Stimulated activated CD4-positive, alpha-beta T cell treated with anti-CD3 and anti-CD28 coated beads, TNF-alpha, amount 100 ng/mL, for 4 hours (primary cell): ENCODE data around the gene NRIP1.
"Not testable (repeated sequence)": the region's sequence is repeated elsewhere in the genome, so short reads cannot be mapped to it uniquely, and the experiment has no call there.

Experiments used
- DNase-seq, 3 experiments: peaks; one replicate each; pipeline ENCODE4 v3.0.0-alpha.2; 2020; ENCODE audit warnings: low read depth in 3 of 3

NRIP1 gene

GRCh38 chr21:15037095-15037899 lies 27.5 kb downstream of the NRIP1 start:
- DNase-seq, result no peak

GRCh38 chr21:15036189-15036588 lies 28.6 kb downstream of the NRIP1 start:
- DNase-seq, result no peak

DNA sequence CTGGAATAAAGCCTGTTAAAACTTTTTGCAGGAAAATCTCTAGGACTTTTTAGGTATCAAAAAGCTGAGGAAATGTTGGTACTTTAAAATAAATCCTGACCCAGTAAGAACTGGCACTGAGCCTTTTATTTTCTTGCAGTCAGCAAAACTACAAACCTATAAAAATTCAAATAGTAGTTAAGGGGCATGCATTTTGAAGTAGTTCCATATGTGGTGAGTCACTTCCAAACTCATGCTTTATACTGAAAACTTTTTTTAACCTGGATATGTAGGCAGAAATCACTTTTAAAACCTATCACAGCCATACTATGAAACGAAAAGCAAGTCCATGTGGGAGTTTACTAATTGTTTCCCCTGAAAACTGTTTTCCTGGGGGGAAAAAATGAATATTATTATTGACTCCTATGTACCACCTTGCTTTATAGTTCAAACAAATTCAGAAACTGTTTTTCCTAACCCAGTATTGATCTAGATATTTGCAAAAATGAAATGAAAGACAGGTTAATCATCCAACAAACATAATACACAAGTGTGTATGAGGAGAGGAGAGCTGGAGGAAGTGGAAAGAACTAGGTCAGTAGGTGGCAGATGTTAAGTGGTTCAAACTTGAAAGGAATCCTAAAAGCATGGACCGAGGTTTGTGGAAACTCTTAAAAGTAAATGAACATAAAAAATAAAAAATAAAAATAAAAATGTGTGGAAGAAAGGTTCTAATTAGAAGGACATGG lies 30.5 kb downstream of the NRIP1 start:
- DNase-seq, result no peak

DNA sequence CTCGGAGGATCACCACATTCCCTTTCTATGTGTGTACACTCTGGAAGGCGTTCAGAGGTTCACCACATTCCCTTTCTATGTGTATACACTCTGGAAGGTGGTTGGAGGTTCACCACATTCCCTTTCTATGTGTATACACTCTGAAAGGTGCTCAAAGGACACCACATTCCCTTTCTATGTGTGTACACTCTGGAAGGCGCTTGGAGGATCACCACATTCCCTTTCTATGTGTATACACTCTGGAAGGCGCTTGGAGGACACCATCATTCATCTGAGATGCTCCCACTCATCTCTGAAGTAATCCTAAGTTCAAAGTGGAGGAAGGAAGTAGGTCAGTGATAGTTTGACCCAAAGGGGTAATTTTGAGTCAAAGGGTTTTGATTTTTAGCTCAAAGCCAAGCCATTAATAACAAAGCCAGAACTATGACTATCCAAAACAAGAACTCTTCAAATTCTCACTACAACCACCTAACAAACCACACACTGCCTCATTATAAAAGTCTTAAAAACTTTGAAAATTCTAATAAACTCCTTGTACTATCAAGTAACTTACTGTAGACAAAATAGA lies 32.9 kb downstream of the NRIP1 start:
- DNase-seq, result no peak

- not testable (repeated sequence) for DNase-seq
Observed at GRCh38 chr21:15031362-15031761, 33.4 kb downstream of the NRIP1 start.

- DNase-seq, result not testable (repeated sequence)
Observed at GRCh38 chr21:15030861-15031260, 33.9 kb downstream of the NRIP1 start.

DNA sequence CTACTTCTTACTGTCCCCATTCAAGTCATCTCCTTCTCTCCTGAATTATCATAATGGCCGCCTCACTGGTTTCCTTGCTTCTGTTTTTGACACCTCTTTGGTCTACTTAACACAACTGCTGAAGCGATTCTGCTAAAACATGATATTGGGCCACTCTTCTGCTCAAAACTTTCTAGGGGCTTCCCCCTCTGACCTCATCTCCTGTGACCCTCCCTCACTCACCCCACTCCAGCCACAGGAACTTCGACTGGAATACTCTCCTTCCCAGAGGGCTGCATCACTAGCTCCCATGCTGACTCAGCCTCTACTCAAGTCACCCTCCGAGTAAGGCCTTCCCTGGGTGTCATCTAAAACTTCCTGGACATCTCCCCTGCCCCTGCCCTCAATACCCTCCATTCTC lies 35.7 kb downstream of the NRIP1 start:
- DNase-seq, result no peak

DNA sequence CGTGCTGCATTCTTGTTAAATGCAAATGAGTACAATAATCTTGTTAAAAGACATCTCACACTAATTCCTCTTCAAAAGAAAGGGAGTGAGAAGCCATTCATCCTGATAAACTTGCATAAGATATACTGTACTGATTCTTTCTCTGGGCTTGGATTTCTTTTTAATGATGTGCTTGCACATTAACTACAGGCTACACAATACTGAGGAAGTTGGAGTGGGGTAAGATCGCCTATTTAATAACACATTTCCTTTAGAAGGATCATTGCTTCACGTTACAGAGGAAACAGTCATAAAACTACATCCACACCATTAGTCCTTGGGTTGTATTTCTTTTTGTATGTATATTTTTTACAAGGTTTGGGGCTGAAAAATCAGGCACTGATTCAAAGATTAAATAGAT lies 36.6 kb downstream of the NRIP1 start:
- no peak for DNase-seq

DNA sequence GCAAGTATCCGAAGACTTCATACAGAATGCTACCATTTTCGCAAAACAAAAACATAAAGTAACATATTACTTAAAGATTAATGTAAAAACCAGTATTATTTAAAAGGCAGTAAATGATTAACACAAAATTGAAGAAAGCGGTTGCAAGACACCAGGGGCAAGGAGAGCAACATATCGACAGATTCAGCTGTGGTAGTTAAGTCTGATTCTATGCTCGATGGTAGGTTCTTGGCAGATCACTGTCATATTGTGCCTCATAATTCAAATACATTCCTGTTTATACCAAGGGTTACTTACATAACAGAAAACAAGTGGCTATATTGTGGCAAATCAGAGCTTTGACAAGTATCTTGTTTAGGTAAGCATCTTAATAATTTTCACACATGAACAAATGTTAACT lies 37.7 kb downstream of the NRIP1 start:
- DNase-seq, result no peak

GRCh38 chr21:15026370-15026769 lies 38.4 kb downstream of the NRIP1 start:
- DNase-seq, result no peak

DNA sequence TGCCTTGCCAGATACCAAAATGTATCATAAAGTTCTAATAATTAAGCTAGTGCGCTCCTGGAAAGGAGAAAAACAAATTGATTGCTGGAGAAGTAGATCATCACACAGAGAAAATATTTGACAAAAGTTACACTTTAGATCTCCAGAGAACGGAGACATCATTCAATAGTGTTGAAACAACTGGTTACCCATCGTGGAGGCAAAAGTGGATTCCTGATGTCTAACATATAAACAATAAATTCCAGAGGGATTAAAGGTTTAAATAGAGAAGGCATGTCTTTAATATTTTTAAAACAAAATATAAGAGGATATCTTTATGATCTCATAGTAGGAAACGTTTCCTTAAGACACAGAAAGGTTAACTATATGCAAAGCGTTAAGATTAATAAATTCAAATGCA lies 41.0 kb downstream of the NRIP1 start:
- no peak for DNase-seq

DNA sequence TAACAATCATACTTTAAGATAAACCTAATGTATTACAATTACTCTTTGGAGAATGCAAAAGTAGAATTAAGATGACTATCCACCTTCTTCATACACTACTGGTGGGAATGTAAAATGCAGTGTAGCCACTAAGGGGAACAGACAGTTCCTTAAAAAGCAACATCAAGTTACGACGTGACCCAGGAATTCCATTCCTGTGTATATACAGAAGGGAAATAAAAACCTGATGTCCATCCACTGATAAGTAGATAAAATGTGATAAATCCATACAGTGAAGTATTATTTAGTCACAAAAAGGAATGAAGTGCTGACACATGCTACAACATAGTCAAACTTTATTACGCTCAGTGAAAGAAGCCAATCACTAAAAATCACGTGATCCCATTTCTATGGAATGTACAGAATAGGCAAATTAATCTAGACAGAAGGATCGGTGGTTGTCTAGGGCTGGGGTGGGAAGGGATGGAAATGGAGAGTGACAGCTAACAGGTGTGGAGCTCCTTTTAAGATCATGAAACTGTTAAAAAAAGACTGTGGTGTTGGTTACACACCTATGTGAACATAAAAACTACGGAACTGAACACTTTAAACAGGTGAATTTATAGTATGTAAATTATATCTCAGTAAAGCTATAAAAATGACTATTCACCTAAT lies 42.1 kb downstream of the NRIP1 start:
- no peak for DNase-seq

GRCh38 chr21:15020797-15021196 lies 44.0 kb downstream of the NRIP1 start:
- DNase-seq, result no peak

DNA sequence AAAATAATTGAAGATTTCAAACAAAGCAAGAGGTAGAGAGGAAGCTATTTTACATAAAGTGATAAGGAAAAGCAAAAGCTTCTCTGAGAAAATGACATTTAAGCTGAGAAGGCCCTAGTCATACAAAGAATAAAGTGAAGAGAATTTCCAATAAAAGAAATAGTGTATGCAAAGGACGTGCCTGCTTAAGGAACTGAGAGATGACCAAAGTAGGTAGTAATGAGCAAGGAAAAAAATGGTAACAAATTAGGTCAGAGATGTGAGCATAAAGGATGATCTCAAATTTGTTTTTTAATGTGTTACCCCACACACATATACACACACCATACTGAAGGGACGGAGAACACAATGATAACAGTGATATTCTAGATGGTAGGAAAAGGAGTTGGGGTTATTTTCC lies 46.4 kb downstream of the NRIP1 start:
- DNase-seq, result no peak

DNA sequence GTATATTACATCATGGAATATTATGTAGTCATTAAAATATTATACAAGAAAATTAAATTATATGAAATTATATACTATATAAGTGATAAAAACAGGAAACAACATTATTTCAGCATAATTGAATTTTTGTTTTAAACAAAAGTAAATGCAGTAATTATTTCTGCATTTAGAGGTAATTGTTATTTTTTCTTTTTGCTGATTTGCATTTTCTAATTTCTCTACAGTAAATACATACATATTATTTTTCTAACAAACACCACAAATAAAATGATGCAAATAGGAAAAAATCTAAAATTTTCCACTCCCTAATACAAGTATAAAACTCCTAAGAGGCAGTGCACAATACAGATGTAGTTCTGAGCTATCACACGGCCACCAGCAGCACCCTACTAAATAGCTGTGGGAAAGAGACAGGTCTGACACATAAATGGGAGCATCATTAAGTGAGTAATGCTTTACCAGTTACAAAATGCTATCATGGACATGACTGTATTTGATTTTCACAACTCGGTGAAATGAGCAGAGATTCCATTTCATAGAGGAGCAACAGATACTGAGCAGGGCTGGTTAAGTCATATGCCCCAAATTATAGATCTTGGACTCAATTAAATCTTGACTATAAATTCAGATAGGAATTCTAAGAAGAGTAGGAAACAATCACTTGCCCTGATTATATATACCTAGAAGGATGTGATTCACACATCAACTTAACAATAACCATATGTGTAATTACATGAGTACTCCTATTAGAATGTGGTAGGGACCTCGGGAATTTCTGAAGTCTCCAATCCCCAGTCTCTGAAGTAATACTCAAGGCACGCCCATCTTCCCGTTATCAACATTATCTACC lies 49.0 kb downstream of the NRIP1 start:
- DNase-seq, result no peak

DNA sequence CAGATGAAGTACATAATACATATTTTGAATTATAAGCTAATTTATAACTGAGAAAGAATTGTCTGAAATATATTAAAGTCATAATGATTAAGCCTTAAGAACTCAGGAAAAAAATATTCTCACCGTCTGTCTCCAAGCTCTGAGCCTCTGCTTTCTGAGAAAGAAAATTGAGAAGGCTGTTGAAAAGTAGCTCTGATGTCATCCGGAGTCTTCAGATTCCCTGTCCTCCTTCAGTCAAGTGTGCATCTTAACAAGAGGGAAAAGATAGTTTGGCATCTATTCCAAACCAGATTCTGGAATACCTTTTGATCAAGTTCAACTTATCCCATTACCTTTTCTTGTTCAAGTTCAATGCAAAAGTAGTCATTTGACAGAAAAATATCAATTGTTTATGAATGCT lies 50.6 kb downstream of the NRIP1 start:
- no peak for DNase-seq

GRCh38 chr21:15011967-15012366 lies 52.8 kb downstream of the NRIP1 start:
- no peak for DNase-seq

DNA sequence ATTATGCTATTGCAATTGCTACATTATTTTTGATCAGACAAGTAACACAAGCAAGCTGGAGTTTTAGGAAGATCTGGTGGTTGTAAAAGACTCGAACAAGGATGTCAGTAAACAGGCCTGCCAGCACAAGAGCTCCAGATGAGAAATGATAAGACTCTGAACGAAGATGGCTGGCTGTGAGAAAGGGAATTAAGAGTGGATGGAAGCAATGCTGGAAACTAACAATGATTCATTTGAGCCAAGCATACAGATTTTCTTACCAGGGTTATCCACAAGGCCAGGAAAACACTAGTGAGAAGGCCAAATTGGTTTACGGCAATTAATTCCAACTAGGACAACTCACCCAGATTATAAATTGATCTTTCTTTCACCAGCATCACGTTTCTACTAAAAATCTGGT lies 54.2 kb downstream of the NRIP1 start:
- DNase-seq, result no peak

- DNase-seq, result no peak
Observed at GRCh38 chr21:15009837-15010363, 54.9 kb downstream of the NRIP1 start.

- DNase-seq, result no peak
Observed at GRCh38 chr21:15007716-15008296, 57.0 kb downstream of the NRIP1 start.
